K562 (cell line): ENCODE data around the gene TNKS2. TPM values are rescaled to one million over a fixed set of nuclear protein-coding genes. Genes with fewer than 3 reads are reported as not detected.
A peak's percentile ranks its signal among the peaks of the same experiment; 100 is the strongest.

Experiments used
- CBX3 ChIP-seq, 2 experiments: IDR thresholded peaks; 1 replicate in 1 of 2; 2 replicates in 1 of 2; pipeline ENCODE4 v1.6.1; 2012; ENCODE audit warnings: inconsistent platforms in 2 of 2, low read length in 2 of 2, borderline replicate concordance in 1 of 2, control low read depth in 1 of 2
- CHD4 ChIP-seq: fragments of 200-600 bp; sonication (generic); IDR thresholded peaks from 3 replicates; pipeline ENCODE4 v1.6.1; 2012; ENCODE audit warnings: low read depth, mild to moderate bottlenecking, mixed read lengths, low read length, inconsistent platforms; ENCODE audit not compliant: insufficient read depth, insufficient replicate concordance, poor library complexity, severe bottlenecking
- E2F3 ChIP-seq: fragments of 250-450 bp; sonication (Bioruptor Pico); IDR thresholded peaks from 2 replicates; pipeline ENCODE4 v1.4.0; 2020; ENCODE audit warnings: mild to moderate bottlenecking
- HNRNPL ChIP-seq: fragments of 200-400 bp; formaldehyde crosslinking; IDR thresholded peaks from 2 replicates; pipeline ENCODE4 v1.6.1; 2017; ENCODE audit warnings: low read depth, mild to moderate bottlenecking, low read length
- ZBTB7A ChIP-seq: IDR thresholded peaks from 2 replicates; pipeline ENCODE4 v1.6.1; 2011; ENCODE audit warnings: low read depth, mild to moderate bottlenecking, low read length, moderate library complexity, borderline replicate concordance; ENCODE audit not compliant: control insufficient read depth
- ZSCAN29 ChIP-seq: fragments of 450-650 bp; IDR thresholded peaks from 2 replicates; pipeline ENCODE4 v1.6.1; 2017
- polyA plus RNA-seq, 8 experiments: library from polyadenylated mRNA; depleted of rRNA in 4 of 8; stranded (reverse) in 5 of 8; unstranded in 3 of 8; fragments of >200 nt; fragmentation: Nextera tagmentation in 2 of 8; fragmentation: Illumina TruSeq in 1 of 8; extraction: Ambion mirVana in 2 of 8; extraction: Trizol in 1 of 8; gene quantifications; 2 replicates each; pipeline versions ENCODE4 v1.2.1 to v1.2.3, GENCODE V29; 2011 to 2014; ENCODE audit warnings: inconsistent platforms in 1 of 8, missing spikeins in 1 of 8
- total RNA-seq, 7 experiments: library from RNA; depleted of rRNA in 6 of 7; stranded (reverse); fragments of >200 nt in 6 of 7; fragmentation: Illumina TruSeq in 2 of 7; extraction: Trizol in 2 of 7; gene quantifications; 2 replicates each; pipeline versions ENCODE4 v1.2.1 to v1.2.3, GENCODE V29; 2011 to 2021; ENCODE audit warnings: low replicate concordance in 1 of 7
- TF ChIP-seq, protein P1 (sequence below), 2 experiments: fragments of 450-650 bp; IDR thresholded peaks; 2 replicates each; pipeline ENCODE4 v1.6.1; 2016; ENCODE audit warnings: mild to moderate bottlenecking in 2 of 2, borderline replicate concordance in 1 of 2, low read depth in 1 of 2, moderate library complexity in 1 of 2
- TF ChIP-seq, protein P2 (sequence below): fragments of 250-450 bp; sonication (Bioruptor Pico); IDR thresholded peaks from 2 replicates; pipeline ENCODE4 v1.4.0; 2020; ENCODE audit warnings: borderline replicate concordance
- TF ChIP-seq, protein P3 (sequence below): sonication (generic); formaldehyde crosslinking; IDR thresholded peaks from 2 replicates; pipeline ENCODE4 v1.8.0; 2023; ENCODE audit warnings: mild to moderate bottlenecking, missing genetic modification reagents

Gene TNKS2
- total and polyA plus RNA-seq, 9 of the 15 experiments (the other 6 are each of a cell fraction or from before 2014, with no cell fraction given): 3.5 to 19.8 (median 8.6) TPM

DNA sequence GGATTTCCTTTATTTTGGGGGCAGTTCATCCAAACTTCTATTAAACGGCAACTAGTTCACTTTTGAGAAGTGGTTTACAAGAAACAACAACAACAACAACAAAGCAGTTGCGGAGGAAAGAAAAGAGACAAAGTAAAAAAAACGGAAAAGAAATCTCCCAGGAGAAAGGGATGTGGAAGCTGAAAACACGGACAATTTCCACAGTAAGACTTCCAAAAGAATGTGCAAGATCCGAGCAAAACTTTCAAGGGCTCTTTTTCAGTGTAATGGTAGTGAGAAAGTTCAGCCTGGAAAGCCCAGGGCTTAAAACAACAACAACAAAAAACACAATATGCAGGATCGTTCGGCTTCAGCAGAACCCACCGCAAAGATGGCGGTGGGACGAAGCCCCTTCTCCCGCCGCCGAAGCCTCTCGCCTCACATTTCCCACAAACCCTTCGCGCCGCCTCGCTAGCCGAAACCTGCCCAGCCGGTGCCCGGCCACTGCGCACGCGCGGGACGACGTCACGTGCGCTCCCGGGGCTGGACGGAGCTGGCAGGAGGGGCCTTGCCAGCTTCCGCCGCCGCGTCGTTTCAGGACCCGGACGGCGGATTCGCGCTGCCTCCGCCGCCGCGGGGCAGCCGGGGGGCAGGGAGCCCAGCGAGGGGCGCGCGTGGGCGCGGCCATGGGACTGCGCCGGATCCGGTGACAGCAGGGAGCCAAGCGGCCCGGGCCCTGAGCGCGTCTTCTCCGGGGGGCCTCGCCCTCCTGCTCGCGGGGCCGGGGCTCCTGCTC lies at the start of gene TNKS2 (continued):
- TF ChIP-seq, protein P1, sequence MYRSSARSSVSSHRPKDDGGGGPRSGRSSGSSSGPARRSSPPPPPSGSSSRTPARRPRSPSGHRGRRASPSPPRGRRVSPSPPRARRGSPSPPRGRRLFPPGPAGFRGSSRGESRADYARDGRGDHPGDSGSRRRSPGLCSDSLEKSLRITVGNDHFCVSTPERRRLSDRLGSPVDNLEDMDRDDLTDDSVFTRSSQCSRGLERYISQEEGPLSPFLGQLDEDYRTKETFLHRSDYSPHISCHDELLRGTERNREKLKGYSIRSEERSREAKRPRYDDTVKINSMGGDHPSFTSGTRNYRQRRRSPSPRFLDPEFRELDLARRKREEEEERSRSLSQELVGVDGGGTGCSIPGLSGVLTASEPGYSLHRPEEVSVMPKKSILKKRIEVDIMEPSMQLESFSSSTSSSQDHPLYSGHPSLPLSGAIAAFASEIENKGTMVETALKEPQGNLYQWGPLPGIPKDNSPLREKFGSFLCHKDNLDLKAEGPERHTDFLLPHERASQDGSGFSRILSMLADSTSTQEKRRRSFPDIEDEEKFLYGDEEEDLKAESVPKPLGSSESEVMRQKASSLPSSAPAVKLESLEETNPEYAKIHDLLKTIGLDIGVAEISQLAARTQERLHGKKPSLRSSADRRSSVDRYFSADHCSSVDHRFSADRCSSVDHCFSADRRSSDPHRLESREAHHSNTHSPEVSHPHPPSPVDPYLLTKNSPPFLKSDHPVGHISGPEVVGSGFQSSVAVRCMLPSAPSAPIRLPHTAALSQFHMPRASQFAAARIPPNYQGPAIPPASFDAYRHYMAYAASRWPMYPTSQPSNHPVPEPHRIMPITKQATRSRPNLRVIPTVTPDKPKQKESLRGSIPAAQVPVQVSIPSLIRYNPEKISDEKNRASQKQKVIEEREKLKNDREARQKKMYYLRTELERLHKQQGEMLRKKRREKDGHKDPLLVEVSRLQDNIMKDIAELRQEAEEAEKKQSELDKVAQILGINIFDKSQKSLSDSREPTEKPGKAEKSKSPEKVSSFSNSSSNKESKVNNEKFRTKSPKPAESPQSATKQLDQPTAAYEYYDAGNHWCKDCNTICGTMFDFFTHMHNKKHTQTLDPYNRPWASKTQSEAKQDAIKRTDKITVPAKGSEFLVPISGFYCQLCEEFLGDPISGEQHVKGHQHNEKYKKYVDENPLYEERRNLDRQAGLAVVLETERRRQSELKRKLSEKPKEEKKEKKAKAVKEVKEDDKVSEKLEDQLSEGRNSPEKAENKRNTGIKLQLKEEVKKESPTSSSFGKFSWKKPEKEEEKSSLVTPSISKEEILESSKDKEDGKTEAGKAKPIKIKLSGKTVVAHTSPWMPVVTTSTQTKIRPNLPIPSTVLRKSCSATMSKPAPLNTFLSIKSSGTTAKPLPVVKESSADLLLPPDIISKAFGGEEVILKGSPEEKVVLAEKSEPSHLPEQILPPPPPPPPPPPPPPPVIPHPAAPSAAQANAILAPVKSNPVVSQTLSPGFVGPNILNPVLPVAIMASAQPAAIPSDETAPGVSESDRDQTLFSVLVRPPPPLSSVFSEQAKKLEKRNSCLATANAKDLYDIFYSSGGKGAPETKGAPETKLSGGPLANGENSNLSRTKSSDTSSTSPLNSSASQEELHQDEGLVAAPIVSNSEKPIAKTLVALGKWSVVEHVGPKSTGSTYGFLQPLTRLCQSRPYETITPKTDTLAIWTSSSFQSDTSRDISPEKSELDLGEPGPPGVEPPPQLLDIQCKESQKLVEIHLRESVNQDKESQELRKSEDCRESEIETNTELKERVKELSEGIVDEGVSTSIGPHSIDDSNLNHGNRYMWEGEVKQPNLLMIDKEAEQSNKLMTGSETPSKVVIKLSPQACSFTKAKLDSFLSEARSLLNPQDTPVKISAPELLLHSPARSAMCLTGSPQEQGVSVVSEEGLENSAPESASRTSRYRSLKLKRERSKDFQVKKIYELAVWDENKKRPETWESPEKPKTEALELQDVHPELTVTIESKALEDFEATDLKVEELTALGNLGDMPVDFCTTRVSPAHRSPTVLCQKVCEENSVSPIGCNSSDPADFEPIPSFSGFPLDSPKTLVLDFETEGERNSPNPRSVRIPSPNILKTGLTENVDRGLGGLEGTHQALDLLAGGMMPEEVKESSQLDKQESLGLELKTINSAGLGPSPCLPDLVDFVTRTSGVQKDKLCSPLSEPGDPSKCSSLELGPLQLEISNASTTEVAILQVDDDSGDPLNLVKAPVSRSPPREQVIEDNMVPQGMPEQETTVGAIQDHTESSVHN (IDR thresholded peaks at IDR 0.05; ENCODE audit: borderline replicate concordance in 1 of 2, low read depth in 1 of 2): no peak
- TF ChIP-seq, protein P2, sequence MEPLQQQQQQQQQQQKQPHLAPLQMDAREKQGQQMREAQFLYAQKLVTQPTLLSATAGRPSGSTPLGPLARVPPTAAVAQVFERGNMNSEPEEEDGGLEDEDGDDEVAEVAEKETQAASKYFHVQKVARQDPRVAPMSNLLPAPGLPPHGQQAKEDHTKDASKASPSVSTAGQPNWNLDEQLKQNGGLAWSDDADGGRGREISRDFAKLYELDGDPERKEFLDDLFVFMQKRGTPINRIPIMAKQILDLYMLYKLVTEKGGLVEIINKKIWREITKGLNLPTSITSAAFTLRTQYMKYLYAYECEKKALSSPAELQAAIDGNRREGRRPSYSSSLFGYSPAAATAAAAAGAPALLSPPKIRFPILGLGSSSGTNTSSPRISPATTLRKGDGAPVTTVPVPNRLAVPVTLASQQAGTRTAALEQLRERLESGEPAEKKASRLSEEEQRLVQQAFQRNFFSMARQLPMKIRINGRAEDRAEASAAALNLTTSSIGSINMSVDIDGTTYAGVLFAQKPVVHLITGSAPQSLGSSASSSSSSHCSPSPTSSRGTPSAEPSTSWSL: no peak
- TF ChIP-seq CHD4 (no peak), ZBTB7A (peak; percentile 83; the same call in 1 of the 2 replicates), E2F3 (CRISPR knock-in tag) (0 out of 2 replicates have a peak, but pooled peaks have one; percentile 67), ZSCAN29 (no peak), CBX3 (IDR thresholded peaks at IDR 0.05; ENCODE audit: borderline replicate concordance in 1 of 2, low read length in 2 of 2) (no peak; a peak in 1 of 3 replicates), HNRNPL (peak; percentile 89)
- TF ChIP-seq, protein P3, sequence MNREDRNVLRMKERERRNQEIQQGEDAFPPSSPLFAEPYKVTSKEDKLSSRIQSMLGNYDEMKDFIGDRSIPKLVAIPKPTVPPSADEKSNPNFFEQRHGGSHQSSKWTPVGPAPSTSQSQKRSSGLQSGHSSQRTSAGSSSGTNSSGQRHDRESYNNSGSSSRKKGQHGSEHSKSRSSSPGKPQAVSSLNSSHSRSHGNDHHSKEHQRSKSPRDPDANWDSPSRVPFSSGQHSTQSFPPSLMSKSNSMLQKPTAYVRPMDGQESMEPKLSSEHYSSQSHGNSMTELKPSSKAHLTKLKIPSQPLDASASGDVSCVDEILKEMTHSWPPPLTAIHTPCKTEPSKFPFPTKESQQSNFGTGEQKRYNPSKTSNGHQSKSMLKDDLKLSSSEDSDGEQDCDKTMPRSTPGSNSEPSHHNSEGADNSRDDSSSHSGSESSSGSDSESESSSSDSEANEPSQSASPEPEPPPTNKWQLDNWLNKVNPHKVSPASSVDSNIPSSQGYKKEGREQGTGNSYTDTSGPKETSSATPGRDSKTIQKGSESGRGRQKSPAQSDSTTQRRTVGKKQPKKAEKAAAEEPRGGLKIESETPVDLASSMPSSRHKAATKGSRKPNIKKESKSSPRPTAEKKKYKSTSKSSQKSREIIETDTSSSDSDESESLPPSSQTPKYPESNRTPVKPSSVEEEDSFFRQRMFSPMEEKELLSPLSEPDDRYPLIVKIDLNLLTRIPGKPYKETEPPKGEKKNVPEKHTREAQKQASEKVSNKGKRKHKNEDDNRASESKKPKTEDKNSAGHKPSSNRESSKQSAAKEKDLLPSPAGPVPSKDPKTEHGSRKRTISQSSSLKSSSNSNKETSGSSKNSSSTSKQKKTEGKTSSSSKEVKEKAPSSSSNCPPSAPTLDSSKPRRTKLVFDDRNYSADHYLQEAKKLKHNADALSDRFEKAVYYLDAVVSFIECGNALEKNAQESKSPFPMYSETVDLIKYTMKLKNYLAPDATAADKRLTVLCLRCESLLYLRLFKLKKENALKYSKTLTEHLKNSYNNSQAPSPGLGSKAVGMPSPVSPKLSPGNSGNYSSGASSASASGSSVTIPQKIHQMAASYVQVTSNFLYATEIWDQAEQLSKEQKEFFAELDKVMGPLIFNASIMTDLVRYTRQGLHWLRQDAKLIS (CRISPR knock-in tag): no peak; the same call in 1 of the 2 replicates
